AG08395 (cell line): ENCODE results near the gene SLC46A3.
"Not testable (repeated sequence)": the region's sequence is repeated elsewhere in the genome, so short reads cannot be mapped to it uniquely, and the experiment has no call there.

ENCODE experiments used
- DNase-seq: peaks from one replicate; pipeline ENCODE4 v3.0.0; 2012; ENCODE audit warnings: mixed read lengths, low spot score

SLC46A3 gene, protein sequence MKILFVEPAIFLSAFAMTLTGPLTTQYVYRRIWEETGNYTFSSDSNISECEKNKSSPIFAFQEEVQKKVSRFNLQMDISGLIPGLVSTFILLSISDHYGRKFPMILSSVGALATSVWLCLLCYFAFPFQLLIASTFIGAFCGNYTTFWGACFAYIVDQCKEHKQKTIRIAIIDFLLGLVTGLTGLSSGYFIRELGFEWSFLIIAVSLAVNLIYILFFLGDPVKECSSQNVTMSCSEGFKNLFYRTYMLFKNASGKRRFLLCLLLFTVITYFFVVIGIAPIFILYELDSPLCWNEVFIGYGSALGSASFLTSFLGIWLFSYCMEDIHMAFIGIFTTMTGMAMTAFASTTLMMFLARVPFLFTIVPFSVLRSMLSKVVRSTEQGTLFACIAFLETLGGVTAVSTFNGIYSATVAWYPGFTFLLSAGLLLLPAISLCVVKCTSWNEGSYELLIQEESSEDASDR

DNA sequence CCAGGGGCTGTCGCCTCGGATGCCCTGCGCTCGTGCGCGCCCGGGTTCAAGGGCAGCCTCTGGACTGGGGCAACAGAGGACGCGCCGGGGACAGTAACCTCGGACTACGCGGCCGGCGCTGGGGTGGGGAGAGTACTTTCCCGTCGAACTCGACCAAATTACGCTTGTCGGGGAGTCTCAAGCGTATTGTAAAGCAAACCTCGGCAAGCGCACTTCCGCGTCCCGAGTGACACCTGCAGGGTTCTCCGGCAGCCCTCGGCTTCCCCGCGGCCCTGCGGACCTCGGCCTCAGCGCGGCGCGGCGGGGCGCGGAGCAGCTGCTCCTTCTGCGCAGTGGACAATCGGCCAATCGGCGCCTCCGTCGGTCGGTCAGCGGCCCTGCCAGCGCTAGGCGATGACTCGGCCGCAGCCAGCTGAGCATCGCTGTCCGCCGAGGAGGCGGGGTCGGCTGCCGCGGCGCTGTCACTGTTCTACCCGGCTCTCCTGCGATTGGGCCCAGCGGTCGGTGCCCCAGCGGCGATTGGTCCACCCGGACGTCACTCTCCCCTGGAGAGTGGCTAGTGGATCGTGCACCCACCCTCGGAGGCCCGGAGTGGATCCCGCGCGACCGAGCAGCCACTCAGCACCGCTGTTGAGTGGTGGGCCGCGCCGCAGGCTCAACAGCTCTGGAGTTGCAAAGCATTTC, at the start of gene SLC46A3:
Gene SLC46A3 (minus strand): TSS at position 428 of the 684 bp plus-strand sequence. CDS start 972 bp downstream, outside the sequence.
- peak; percentile 98 for DNase-seq

DNA sequence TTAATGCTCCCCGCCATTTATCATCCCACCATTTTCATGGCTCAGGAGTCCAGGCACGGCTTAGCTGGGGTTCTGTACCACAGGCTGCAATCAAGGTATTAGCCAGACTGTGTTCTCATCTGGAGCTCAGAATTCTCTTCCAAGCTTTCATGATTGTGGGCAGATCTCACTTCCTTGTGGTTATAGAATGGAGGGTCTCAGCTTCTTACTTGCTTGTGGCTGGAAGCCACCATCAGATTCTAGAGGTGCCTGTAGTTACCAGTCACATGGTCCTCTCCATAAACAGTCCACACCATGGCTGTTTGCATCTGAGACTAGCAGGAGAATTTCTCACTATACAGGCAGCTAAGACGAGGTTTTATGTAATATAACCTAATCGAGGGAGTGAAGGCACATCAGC, 45.1 kb upstream of the SLC46A3 start:
- DNase-seq = no peak

DNA sequence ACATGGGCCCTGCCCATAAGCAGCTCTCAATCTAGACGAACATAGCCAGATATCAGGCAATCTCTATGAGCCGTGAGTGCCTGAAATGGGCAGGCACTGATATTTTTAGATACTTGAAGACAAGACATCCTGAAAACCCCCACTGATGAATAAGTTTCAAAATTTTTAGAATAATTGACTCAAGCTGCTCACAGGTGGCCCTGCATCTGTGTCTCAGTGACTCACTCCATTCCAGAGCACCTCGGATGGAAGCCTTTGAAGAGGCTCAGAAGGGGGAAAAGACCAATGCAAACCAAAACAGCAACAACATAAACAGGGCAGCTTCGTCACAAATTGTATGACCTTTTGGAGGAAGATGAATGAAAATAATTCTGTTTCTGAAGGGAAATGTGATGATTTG, 42.8 kb upstream of the SLC46A3 start:
- DNase-seq = no peak

DNA sequence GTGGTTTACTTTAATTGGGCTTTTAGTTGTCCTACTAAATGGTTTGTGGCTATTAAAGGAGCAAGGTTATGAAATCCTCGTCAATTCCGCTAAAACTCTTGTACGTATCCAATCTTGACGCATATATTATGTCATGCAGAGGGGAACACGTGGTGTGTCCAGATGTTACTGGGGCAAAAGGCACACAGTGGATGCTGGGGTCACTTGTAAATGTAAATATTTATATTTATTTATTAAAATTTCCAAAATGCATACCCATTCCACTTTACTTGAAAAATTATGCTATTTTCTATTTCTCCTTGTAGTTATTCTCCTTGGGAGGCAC, 36.7 kb upstream of the SLC46A3 start:
- DNase-seq = no peak

DNA sequence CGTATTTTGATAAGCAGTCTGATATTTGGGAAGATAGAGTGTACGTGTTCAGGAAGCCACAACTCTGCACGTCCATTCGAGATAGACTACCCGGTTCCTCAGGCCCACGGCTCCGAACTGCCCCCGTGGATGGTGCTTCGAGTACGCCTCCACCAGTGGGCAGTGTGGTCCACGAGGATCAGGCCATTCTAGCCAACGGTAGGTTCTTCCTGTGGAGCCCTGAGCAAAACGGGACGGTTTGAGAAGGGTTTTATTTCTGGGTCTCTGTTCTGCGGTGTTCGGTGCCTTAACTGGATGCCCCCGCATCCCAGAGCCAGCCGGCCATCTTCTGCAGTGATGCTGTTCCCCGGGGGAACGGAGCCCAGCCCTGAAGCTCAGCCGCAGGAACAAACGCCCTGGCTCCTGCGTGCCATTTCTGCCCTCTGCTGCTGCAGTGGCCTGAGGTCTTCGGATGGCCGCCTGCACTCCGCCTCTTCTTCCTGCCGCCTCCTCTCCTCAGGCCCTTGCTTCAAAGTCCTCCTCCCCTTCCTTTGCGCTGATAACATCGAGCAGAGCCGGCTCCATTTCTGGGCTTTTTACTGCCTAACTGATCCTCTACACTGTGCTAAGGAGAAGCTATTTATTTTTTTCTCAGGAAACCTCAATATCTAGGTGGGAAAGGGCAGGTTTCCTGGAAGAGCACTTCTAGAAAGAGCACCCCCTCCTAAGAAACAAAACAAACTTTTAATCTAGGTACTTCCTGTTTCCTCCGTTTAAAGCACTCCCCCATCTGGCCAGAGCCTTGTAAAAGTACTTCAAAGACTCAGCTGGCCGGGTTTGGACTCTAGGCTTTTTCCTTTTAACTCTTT, 36.2 kb upstream of the SLC46A3 start:
- DNase-seq = peak; percentile 27

DNA sequence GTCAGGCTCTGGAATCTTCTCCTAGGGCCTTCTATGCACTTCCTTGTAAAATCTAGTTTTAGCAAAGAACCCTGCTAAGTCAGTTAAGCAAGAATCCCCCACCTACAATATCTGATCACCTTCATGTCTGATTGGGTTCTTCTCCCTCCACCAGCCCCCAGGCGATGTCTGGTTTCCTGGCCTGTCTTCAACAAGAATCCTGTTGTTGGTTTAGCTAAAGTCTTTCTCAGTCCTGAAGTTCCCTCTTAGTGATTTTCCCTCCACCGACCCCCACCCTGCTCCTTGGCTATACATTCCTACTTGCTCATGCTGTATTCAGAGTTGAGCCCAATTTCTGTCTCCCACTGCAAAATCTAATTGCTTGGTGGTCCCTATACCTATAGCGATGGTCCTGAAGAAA, 35.2 kb upstream of the SLC46A3 start:
- DNase-seq = no peak

DNA sequence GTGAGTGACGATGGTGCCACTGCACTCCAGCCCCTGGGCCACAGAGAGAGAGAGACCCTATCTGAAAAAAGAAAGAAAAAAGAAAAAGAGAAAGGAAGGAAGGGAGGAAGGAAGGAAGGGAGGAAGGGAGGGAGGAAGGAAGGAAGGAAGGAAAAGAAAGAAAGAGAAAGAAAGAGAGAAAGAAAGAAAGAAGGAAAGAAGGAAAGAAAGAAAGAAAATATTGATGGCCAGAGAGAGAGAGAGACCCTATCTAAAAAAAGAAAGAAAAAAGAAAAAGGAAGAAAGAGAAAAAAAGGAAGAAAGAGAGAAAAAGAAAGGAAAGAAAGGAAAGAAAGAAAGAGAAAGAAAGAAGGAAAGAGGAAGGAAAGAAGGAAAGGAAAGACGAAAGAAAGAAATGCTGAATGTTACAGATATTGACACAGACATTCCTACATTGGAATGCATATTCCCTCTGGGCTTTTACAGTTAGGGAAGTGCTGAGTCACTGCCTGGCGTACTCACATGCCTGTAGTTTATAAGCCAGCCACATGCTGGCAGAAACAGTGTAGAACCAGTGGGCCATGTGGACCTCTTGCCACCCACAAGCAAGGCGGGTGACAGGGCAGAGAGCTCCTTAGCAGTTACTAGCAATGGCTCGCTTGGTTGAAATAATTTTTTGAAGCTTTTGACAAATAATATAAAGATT, 34.6 kb upstream of the SLC46A3 start:
- peak; percentile 93 for DNase-seq

DNA sequence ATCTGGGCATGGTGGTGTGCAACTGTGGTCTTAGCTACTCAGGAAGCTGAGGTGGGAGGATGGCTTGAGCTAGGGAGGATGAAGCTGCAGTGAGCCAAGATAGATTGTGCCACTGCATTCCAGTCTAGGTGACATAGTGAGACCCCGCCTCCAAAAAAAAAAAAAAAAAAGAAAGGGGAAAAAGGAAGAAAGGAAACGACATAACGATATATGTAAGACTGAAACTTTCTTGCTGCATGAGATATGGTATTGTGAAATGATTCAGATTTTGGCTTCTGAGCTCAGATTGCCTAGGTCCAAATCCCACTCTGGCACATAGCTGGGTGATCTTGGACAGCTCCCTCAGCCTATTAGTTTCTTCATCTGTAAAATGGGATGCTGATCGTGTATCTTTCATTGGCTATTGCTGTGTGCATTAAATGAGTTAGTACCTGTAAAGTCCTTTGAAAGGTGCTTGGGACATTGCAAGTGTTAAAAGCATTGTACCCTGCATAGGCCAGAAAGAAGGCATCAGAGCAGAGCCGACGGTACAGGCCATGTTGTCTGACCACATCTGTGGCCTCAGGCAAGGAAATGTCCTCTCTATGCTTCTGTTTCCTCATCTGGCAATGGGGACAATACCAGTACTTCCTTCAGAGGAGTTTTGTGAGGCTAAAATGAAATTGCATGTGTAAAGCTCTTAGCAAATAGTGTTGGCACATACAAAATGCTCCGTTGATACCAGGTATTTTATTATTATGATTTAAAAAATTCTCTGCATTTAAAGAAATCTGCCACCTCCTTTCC, 32.6 kb upstream of the SLC46A3 start:
- DNase-seq = no peak

DNA sequence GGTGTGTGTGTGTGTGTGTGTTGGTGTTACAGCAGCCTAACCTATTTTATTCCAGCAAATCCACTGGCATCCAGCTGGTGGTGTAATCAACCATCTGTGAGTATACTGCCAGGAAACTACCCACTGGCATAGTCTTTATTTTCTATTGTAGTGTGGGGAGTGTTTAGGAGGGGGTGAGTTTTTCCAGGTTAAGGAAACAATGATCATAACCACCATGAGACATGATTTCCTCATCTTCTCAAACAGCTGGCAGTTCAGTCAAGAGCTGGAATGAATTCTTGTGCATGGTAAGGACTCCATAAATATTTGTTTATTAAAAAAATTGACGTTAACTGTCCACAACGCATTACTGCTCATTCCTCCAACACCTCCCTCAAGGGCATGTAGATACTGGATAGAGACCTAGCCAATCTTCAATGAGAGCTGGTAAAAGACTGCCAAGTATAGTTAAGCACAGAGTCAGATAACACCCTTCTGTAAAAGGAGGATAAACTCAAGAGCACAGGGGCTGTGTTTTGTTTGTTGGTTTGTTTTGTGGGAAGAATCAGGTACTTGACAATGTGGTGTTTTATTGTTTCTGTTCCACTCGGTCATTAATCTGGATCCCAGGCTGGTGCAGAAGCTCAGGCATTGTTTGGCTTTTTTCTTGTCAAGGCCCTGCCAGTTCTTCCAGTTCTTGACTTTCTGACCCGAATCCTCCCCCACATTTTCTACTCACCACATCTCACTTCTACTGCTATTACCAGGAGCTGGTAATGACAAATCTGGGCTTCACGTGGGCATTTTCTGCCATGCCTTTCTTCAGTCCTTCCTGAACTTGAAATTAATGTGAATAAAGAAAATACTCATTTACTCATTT, 31.6 kb upstream of the SLC46A3 start:
- DNase-seq = no peak

DNA sequence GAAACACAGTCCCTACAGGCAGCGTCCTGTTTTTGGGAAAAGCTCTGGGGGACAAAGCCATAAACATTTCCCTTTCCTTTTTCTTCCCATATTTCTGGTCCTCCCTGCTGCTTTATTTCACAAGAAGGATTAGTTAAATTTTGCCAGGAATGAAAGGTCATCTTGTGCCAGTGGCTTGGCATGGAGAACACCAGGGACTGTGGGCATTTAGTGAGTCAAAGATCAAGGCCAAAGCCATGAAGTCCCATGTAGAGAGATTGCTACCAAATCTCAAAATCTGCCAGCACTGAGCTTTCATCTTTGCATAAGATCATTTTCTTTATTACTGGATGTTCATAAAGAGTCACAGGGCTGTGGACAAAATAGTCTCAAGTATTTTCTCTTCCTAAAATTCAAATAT, 29.1 kb upstream of the SLC46A3 start:
- DNase-seq = no peak

DNA sequence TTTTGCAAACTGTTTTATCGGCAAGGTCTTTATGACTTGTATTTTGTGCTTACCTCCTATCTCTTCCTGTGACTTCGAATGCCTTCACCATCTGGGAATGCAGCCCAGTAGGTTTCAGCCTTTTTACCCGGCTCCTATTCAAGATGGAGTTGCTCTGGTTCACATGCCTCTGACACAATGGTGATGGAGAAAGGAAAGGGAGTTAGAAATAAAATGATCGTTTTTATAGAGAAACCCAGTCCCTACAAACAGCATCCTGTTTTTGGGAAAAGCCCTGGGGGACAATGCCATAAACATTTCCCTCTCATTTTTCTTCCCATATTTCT, 27.5 kb upstream of the SLC46A3 start:
- DNase-seq = no peak

DNA sequence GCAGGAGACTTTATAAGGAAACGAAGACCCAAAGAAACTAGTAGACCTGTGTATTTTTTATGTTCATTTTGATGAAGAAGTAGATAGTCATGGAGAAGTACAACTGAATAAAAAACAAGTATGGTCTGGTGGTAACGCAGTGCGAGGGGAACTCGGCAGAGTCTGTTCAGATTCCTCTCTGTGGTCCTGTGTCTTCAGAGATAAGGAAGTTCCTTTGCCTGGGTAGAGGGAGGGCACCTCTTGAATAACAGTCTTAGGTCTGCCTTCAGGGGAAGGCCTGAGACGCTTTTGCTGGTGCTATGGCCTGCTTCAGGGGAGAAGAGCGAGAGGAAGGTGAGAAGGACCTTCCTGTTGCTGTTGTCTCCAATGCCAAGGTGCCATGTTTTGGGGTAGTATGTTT, 25.9 kb upstream of the SLC46A3 start:
- DNase-seq = no peak

DNA sequence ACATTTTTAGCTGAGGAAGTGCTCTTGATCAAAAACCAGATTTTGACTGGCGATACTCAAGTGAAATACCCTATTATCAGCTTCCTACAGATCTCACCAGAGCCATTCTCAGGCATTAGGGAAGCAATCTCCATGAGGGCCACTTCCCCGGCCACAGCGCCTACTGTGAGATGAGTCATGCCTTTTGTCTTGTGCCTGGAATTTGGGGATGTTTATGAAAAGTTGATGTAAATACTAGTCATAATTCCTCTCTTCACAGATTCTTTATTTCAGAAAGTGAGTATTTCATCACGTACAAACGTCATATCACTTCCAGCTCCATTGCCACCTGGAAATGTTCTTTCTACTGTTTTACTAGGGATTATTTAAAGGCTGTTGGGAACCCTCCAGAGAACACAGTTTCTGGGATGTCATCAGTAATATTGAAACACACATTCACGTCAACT, 25.3 kb upstream of the SLC46A3 start:
- DNase-seq = peak; percentile 45

DNA sequence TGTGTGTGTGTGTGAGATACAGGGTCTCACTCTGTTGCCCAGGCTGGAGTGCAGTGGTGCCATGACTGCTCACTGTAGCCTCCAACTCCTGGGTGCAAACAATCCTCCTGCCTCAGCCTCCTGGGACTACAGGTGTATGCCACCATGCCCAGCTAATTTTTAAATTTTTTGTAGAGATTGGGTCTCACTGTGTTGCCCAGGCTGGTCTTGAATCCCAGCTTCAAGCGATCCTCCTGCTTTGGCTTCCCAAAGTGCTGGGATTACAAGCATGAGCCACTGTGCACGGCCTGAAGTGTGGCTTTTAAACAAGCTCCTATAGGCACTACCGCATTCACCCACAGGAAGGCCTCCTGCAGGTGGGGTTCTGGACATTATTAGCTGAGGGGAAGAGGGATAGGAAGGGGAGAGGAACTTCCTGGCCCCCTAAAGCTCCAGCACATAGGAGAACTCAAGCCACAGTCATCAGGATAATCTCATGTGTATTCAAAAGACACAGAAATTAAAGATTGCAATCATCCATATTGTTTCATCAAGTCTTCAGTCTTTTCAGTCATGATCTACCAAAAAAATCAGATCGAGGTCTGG, 24.8 kb upstream of the SLC46A3 start:
- no peak for DNase-seq

DNA sequence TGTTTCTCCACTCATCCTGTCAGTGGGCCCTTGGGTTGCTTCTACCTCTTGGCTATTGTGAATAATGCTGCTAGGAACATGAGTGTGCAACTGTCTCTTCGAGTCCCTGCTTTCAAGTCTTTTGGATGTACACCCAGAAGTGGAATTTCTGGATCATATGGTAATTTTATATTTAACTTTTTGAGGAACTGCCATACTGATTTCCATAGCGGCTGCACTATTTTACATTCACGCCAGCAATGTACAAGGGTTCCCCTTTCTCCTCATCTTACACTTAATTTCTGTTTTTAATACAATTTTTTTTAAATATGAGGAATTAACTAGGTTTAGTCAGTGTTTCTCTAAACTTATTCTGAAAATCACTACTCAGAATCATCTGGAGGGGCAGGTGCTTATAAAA, 24.2 kb upstream of the SLC46A3 start:
- DNase-seq = no peak

DNA sequence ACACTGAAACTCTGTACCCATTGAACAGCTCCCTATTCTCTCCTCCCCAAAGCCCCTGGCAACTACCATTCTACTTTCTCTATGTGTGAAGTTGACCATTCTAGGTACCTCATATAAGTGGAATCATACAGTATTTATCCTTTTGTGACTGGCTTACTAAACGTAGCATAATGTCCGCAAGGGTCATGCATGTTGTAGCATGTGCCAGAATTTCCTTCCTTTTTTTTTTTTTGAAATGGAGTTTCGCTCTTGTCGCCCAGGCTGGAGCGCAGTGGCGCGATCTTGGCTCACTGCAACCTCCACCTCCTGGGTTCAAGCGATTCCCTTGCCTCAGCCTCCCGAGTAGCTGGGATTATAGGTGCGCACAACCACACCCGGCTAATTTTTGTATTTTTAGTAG, 23.7 kb upstream of the SLC46A3 start:
- not testable (repeated sequence) for DNase-seq

DNA sequence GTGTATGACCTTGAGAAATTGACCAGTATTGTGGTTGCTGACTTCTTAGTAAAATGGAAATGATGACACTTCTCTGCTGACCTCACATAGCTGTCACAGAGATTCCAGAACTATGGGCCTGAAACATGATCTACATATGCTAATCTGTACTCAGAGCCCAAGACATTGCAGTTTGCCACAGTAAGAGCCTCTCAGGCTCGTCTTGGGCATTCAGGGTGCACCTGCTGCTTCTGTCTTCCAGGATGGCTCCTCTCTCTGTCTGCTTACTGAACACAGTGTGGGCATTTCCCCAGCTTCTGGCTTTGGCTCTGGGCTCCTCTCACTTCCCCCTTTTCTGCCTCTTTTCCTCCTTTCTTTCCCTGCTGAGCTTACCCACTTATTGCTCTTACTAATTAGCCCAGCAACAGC, 22.3 kb upstream of the SLC46A3 start:
- no peak for DNase-seq

DNA sequence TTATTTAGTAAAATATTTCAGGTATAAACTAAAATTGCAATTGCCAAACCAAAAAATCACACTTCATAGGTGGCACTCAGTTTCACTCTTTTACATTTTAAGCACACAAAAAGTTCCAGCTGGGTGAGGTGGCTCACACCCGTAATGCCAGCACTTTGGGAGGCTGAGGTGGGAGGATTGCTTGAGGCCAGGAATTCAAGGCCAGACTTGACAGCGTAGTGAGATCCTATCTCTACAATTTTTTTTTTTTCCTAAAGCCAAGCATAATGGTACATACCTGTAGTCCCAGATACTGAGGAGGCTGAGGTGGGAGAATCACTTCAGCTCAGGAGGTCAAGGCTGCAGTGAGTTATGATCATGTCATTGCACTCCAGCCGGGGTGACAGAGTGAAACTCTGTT, 20.6 kb upstream of the SLC46A3 start:
- DNase-seq = no peak

DNA sequence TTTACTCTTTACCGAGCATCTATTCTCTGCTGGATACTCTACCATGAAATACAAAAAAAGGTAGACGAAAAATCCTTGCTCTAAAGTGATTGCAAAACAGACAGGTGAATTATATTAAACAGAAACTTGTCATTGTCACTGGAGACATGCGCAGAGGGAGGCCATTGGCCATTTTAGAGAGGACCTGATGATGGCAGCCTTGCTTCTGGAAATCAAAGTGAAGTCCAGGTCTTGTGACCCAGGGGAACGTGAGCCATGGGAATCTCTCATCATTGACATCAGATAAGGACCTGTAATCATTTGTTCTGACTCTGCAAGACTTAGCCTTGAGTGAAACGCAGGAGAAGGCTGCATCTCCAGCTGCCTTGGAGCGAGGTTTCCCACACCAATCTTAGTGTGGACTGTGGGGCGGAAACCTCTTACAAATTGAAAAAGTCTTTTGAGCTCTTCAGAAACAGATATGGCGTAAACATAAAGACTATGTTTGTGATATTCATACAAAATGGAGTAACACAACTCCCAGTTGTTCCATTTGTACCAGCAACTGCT, 16.8 kb upstream of the SLC46A3 start:
- DNase-seq = no peak

DNA sequence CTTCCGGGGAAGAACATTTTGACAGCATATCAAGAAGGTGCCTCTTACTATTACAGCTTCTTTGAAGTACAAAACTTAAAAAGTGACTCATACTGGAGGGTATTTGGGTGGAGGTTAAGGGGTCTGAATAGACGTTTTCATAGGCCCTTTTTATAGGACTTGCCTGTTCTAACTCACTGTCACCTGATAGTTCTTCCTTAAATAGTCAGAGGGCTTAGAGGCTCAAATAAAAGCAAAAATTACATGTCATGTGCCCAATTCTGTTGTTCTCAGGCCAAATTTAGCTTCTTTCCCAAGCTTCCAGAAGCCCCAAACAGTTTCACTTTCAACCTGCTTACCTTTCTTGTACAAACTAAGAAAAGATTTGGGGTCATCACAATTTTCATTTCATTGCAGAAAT, 16.1 kb upstream of the SLC46A3 start:
- no peak for DNase-seq
